Fibroblast of peridontal ligament (primary cell): ENCODE data around the gene COL15A1.
"Not testable (repeated sequence)": the region's sequence is repeated elsewhere in the genome, so short reads cannot be mapped to it uniquely, and the experiment has no call there.

Source experiments
- DNase-seq: peaks from one replicate; pipeline ENCODE4 v3.0.0-alpha.2; 2010; ENCODE audit errors: extremely low read depth

COL15A1 gene

DNA sequence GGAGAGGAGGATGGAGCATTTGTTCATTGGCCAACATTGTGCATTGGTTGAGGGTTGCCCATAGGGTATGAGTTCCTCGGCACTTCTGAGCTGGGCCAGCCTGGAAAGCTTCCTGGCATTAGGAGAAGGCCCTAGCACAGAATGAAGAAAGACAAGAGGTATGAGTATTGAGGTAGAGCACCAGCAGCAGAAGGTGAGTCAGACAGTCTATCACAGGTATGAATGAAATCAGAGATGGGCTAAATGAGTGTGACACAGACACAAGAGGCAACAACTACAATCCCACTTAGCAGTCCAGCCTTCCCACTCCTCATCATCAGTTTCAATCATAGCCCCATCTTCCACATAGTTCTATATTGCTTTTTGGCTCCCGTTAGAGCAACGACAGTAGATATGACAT lies 135.8 kb downstream of the COL15A1 start:
- DNase-seq, result no peak

DNA sequence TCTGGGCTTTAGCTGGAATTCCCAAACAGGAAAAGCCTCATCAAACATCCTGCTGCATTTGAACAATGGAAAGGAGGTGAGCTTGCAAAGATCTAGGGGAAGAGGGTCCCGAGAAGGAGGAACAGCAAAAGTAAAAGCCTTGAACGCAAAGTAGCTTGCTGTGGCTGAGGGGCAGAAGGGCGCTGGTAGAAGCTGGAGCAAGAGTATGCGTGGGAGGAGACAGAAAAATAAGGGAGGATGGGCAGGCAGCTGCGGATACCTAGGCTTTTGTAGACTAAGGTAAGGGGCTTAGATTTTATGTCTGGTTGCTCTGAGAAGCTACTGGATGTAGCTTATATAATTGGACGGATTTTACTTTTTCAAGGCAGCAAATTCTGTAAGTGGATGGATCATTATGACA lies 139.3 kb downstream of the COL15A1 start:
- no peak for DNase-seq

DNA sequence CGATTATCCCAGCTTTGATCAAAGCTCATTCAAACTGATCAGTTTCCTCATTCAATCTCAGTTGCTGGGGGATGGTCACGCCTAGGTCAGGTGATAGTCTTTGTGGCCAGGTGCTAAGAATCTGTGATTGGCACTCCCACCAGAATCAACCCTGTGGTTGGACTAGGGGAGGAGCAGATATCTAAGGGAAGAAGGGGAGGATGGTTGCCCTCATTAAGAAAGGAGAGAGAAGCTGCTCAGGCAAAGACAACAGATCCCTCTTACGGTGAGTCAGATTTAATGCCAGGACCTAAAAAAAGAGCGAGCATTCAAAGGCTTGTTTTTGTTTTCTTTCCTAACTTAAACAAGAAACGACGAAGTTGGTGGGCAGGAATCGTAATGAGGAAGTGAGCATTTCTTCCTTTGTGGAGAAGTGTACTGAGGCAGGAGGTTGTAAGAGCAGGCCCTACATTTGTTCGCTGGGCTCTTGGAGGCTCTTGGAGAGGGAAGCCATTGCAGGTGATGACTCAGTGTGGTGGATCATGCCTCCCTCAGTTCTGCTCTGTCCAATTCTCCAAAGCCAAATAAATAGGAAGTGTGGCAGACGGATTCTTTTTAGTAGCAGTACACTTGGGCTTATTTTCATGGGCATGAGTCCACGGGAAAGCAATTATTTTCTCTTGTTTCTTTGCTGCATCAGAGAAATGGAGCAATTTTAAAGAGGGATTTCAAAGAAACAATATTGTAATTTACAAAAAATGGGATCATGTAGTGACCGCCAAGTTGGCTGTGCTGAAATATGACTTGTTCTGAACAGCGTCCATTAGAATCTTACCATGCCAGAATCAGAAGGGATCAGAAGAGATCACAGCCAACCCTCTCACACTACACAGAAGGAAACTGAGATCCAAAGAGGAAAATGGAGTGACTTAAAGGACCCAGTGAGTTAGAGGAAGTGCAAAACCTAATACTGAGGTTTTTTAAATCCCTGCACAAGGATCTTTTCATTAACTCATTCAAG lies 142.5 kb downstream of the COL15A1 start:
- DNase-seq, result peak; percentile 87

DNA sequence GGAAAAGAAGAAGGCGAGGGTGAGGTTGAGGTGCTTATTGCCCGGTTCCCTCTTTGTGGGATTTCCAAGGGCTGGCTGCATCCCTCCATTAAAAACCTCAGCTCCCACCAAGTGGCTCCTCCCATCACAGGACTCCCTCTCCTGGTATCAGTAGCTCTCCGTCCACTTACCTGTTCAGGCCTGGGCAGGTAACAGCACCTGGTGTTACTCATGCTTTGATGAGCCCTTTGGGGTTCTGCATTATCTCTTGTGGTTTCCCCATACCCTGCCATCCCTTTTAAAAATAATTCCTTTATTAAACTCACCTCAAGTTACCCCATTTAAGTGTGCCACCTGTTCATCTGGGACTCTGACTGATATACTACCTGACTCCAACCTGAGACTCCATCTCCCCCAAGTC lies 143.8 kb downstream of the COL15A1 start:
- no peak for DNase-seq

DNA sequence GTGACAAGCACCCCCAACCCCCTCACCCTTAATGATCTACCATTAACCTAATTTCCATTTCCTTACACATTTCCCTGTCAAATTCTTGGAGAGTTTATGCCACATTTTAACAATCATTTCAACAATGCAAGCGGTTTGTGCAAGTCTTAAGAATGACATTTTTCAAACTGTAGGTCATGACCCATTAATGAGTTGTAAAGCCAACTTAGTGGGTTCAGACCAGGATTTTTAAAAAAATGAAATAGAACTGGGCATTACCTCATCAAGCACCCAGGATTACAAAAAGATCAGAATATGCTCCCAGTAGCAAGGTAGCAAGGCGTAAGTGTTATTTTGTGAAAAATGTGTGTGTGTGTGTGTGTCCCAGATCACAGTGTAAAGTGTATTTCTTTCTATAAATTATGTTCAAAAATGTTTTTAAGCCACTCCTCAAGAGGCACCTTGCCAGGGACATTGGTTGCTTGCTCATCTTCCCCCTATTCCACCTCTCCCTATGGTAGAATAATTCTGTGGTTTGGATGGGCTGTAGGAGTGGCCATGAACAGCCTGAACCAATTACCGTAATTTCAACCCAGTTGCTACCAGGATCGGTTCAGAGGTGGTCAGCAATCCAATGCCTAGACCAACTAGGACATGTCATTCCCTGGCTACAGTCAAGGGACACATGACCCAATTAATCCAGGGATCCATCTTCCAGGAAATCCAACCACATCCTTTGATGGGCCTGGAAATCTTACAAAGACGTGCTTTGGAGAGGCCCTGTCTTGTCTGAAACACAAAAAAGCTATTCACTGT lies 146.8 kb downstream of the COL15A1 start:
- DNase-seq, result no peak

DNA sequence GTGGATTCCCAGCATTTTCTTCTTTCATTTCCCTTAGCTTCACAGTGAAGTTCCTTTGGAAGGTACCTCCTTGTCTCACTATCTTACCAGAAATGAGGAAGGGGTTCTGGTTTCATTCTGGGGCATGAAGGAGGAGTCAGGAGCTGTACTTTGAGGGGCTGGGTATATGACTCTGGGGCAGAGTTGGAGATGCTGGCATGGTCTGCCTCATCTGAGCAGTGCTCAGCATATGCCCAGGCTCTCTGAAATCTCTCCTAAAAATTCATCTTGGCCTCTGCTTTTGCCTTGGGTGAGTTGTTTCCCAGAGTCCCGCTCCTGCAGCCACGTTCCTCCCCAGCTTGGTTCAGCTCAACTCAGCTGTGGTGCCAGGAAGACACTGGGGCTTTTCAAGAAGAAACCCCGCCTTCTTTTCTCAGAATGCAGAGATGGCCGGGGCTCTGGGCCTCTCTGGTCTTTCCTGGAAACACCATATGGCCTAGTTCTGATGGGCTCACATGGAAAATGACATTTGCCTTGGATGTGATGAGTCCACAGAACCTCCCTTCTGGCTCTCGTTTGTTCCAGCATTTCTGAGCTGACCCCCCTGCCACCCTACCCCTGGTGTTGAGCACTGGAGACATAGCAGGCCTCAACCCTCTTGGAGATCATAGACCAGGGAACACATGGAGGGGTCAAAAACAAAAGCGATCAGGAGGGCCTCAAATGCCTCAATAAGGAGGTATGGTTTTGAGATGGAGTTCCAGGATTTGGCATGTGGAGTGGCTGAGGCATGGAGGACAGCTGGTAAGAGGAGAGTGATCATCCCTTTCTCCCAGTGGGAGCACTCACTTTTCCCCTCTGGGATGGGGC lies 149.2 kb downstream of the COL15A1 start:
- DNase-seq, result no peak

DNA sequence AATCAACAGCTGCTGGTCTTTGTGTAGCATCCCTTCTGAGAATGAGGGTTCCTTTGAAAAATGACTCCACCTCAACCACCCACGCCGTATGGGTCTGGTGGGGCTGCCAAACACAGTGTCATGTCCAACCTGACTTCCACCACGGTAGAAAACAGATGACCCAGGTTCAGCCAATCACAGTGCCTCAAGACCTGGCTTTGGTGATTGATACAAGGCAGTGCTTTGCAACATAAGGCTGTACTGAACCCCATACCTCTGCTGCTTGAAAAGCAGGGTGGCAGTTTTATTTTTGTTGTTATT lies 149.7 kb downstream of the COL15A1 start:
- DNase-seq, result no peak

DNA sequence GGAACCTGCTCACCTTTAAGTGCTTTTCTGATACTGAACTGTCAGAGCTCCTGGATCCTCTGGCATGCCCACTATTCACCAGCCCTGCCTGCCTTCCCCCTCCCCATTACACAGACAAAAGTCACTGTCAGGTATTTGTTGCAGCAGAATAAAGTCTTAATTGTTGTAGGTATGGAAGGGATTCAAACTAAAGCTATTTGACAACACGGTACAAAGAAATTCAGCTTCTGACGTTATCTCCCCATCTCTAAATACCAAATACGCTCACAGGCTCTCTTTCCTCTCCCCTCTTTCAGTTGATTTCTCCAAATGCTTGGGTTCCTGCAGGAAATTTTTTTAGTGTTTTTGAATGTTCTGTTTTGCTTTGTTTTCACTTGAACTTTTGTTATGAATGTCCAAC lies 151.9 kb downstream of the COL15A1 start:
- no peak for DNase-seq

DNA sequence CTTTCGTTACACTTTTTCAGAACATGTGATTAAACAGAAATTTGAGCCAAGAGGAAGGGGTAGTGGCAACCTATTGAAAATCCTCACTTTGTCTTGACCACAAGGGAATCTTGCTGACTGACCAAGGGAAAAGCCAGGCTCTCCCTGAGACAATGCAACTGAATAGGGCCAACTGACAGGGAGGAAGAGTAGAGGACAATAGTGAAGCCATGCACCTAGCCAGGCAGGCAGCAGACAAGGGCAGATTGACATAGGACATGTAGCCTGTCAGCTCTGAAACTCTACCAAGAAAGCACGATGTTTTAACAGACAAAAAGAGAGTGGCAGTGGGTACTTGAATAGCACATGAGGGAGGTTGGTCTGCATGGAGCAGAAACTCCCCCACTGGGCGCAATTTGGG lies 152.7 kb downstream of the COL15A1 start:
- no peak for DNase-seq

DNA sequence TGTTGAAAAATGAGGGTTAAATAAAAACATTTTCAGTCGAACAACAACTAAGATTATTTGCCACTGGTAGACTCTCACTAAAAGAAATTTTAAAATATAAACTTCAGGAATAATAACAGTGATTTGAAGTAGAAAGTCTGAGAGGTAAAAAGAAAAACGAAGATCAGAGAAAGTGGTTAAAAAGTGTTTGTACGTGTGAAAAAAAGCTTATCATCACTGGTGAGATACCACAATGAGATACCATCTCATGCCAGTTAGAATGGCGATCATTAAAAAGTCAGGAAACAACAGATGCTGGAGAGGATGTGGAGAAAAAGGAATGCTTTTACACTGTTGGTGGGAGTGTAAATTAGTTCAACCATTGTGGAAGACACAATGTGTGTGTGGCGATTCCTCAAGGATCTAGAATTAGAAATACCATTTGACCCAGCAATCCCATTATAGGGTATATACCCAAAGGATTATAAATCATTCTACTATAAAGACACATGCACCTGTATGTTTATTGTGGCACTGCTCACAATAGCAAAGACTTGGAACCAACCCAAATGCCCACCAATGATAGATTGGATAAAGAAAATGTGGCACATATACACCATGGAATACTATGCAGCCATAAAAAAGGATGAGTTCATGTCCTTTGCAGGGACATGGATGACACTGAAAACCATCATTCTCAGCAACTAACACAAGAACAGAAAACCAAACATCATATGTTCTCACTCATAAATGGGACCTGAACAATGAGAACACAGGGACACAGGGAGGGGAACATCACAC lies 156.3 kb downstream of the COL15A1 start:
- DNase-seq, result not testable (repeated sequence)

DNA sequence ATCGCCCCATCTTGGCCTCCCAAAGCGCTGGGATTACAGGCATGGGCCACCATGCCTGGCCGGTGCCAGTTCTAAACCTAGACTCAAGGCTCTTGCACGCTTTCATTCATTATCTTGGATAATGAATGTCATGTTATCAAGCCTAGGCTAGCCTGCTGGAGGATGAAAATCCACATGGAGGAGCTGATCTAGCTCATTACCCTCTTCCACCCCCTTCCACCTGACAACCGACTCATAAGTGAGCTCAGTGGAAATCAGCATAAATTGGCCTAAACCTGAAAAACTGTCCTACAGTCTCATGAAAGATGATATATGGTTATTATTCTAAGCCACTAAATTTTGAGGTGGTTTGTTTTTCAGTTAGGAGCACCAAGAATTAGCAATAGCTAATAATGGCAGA lies 157.6 kb downstream of the COL15A1 start:
- DNase-seq, result no peak

DNA sequence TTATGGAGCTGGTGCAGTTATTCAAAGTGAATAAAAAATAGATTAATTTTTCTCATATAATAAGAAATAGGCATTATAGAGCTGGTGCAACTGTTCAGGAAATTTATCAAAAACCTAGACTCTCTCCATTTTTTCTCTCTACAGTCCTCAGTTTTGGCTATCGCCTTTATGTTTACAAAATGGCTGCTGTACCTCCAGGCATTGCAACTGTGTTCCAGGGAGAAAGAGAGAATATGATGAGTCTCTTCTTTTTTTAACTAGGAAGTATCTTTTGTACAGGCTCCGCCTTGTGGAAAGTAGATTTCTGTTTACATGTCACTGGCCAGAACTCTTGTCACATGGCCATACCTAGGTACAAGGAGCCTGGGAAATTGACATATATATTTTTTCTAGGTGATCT lies 158.1 kb downstream of the COL15A1 start:
- no peak for DNase-seq

DNA sequence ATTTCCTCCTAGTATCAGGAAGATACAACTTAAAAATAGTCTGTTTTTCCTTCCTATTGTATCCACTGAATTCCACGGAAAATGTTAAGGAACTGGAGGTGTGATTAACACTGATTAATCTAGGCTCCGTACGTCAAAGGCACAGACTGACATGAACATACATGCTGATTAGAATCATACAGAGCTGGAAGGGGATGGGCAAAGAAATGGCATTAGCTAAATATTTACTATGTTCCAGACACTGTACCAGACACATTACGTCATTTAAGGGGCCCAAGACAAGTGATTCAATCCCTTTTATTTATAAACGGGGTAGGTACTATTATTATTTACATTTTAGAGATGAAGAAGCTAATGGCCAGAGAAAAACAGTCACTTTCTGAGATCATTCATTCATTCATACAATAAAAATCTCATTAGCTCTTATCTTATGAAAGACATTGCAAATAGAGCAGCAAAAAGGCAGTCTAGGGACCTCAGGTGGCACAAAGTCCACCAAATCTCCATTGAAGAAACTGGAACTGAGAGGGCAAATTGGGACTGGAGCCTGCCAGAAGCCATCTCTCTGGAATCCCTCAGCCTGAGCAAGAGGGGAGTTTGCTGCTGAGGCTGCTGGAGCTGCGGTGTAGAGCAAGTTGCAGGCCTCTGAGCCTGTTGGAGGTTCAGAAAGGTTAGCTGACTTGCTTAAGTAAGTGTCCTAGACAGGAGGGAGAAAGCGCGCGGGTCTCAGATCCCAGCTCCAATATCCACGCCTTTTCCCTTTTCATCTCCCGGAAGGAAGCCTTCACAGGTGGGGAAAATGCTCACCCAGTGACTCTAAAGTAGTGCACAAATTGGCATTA lies 159.6 kb downstream of the COL15A1 start:
- DNase-seq, result no peak

DNA sequence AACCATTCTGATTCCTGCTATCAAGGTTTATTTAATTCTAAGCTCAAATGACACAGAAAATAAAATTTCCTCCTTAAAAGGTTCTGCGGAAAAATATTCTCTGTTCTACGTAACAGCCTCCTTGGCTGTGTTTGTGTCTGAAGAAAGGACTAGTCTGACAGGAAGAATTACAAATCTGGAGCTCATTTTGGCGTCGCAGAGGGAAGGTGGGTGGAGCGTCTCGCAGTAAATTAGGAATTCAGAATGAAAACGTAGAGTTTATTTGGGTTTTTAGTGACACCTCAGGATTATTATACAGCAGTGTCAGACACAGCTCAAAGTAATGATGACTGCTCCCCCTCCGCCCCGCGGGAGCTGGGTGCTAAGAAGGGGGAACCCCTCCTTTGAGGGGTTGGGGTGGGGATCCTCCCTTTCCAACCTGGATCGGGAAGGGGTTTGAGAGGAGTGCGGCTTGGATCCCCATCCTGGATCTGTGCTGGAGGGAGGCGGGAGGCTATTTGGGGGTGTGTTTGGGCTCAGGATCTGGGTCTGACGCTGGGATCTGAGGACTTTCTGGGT lies 160.3 kb downstream of the COL15A1 start:
- peak; percentile 66 for DNase-seq

DNA sequence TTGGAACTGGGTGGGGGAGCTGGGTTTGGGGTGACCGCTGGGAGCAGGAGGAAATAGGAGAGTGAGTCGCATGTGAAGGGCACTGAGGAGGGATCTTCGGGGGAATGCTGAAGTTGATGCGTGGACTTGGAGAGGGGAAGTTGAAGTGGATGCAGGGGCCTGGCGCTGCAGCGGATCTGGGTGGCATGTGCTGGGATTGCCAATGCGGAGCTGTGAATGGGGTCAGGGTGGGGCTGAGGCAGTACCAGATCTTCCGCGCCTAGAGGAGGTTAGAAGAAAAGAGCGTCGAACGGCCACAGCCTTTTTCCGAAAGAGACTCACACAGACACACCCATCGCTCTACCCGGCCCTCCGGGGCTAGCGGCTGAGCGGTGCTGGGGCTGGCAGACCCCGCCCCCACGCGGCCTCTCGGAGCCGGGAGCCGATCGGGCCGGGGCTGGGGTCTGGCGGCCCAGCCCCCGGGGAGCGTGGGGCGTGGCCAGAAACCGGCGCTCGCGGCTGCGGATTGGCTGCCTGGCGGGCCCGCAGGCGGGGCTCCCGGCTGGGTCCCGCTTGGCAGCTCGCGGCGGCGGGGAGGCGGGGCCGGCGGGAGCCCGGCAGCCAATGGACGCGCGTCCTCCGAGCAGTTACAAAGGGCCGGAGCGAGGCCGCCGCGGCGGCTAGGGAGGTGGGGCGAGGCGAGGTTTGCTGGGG lies 160.9 kb downstream of the COL15A1 start, which contains the start of gene TGFBR1:
TGFBR1 (plus strand) TSS at position 655 of the 693 bp plus-strand sequence. CDS start 93 bp downstream, outside the sequence.
- DNase-seq, result peak; percentile 82

DNA sequence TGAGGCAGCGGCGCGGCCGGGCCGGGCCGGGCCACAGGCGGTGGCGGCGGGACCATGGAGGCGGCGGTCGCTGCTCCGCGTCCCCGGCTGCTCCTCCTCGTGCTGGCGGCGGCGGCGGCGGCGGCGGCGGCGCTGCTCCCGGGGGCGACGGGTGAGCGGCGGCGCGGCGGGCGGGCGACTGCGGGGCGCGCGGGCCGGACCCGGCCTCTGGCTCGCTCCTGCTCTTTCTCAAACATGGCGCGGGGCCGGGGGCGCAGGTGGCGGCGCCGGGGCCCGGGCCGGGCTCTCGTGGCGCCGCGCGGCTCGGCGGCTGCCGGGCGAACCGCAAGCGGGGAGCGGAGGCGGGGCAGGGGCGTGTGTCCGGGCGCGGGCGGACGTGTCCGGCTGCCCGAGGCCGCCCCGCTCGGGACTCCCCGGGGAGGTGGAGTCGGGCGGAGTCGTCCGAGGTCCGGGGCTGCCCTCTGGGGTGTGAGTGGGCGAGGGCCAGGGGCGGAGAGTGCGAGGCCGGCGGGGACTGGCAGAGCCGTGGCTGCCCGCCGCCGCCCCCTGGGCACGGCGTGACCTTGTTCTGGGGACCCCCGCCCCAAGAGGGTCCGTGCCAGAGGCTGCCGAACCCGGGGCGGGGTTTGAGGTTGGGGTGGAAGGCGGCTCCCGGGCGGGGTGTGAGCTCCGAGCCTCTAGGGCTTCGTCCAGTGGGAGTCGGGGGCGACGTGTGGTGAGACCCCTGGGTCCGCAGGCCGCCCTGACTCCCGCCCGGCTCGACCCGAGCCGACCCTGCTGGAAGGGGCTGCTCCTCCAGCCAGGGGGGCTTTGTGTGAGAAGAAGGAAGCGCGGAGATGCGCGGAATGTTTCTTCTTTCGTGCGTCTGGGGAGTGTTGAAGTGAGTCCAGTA lies 161.7 kb downstream of the COL15A1 start:
- DNase-seq, result peak; percentile 81

DNA sequence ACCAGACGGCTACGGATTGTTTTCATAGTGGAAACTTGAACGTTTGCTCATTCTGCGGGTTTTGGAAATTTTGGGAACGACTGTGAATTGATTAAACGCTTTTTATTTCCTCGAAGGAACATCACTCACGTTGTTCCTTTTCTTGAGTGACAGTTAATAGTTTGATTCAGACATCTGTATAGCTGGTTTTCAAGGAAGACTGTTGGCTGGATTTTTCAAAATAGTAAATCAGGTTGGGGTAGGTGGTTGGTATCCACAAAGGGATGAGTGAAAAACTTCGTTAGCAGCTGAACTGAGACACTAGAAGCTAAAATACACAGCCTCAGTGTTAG lies 162.3 kb downstream of the COL15A1 start:
- no peak for DNase-seq

DNA sequence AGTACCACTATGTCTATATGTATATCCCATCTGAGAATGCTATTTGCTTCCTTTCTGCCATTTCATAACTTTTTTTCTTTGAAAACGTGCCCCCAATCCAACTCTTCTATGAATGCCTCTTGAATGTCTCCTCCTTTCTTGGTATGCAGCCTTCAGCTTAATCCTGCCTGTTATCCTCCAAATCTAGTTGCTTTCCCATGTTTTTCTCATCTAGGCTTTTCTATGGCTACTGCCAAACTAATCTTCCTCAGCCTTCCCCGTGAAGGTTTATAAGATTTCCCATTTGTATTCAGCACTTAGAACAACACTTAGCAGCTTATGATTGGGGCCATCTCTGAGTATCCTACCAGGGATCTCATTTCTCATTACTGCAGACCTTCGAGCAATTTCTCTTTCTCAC lies 163.7 kb downstream of the COL15A1 start:
- no peak for DNase-seq
